Mammary epithelial cell (primary cell): ENCODE measurements around the gene RAD51B.
"Not testable (repeated sequence)": the region's sequence is repeated elsewhere in the genome, so short reads cannot be mapped to it uniquely, and the experiment has no call there.

Experiments used
- EZH2 ChIP-seq: IDR thresholded peaks from 2 replicates; pipeline ENCODE4 v1.6.1; 2012; ENCODE audit warnings: low read length, inconsistent platforms, borderline replicate concordance
- TF ChIP-seq, protein P1 (sequence below), 2 donors: IDR thresholded peaks in 1 of 2; conservative IDR thresholded peaks in 1 of 2; 2 replicates each; pipeline ENCODE4 v1.5.1; 2011 to 2012; ENCODE audit warnings: inconsistent platforms in 2 of 2, low read length in 2 of 2, mild to moderate bottlenecking in 2 of 2, control low read depth in 1 of 2, low read depth in 1 of 2; ENCODE audit not compliant: insufficient read depth in 1 of 2; ENCODE audit errors: extremely low read depth in 1 of 2

GRCh38 chr14:68289452-68289851 lies 469.9 kb downstream of the RAD51B start:
- TF ChIP-seq, protein P1, sequence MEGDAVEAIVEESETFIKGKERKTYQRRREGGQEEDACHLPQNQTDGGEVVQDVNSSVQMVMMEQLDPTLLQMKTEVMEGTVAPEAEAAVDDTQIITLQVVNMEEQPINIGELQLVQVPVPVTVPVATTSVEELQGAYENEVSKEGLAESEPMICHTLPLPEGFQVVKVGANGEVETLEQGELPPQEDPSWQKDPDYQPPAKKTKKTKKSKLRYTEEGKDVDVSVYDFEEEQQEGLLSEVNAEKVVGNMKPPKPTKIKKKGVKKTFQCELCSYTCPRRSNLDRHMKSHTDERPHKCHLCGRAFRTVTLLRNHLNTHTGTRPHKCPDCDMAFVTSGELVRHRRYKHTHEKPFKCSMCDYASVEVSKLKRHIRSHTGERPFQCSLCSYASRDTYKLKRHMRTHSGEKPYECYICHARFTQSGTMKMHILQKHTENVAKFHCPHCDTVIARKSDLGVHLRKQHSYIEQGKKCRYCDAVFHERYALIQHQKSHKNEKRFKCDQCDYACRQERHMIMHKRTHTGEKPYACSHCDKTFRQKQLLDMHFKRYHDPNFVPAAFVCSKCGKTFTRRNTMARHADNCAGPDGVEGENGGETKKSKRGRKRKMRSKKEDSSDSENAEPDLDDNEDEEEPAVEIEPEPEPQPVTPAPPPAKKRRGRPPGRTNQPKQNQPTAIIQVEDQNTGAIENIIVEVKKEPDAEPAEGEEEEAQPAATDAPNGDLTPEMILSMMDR (conservative IDR thresholded peaks at IDR 0.05 in 1 of 2, IDR thresholded peaks at IDR 0.05 in 1 of 2; ENCODE audit: extremely low read depth in 1 of 2, insufficient read depth in 1 of 2, low read depth in 1 of 2, low read length in 2 of 2), result not testable (repeated sequence)
- not testable (repeated sequence) for TF ChIP-seq EZH2
